IPS-18c (cell line): ENCODE data around the gene CRYBB2.
"Not testable (repeated sequence)": the region's sequence is repeated elsewhere in the genome, so short reads cannot be mapped to it uniquely, and the experiment has no call there.

Experiments
- H3K4me3 ChIP-seq: 2 replicates; pipeline ENCODE4 v1.7.0; 2013; ENCODE audit warnings: low read depth, mild to moderate bottlenecking, low read length, moderate library complexity; ENCODE audit not compliant: insufficient read depth
- H3K9me3 ChIP-seq: one replicate; pipeline ENCODE4 v1.6.1; 2013; ENCODE audit warnings: mild to moderate bottlenecking, low read length, moderate library complexity; ENCODE audit not compliant: control insufficient read depth, insufficient read depth

The CRYBB2 gene

DNA sequence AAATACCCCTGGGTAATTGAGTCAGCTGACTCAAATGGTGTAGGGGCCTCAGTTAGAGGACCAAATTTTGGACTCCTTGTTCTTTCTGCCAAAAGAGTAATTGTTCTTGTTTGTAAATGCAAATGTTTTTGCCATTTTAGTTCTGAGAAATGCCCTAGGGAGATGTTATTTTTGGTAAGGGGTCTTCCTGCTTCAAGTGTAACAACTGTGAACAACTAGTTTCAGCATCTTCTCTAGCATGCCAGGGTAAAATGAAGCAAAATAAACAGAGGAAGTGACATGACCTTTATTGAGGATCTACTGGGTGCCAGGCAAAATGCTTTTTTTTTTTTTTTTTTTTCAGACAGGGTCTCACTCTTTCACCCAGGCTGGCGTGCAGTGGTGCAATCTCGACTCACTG, 60.7 kb downstream of the CRYBB2 start:
- H3K9me3 ChIP-seq, H3K4me3 ChIP-seq: not testable (repeated sequence)
